ENCODE measurements around the gene ASTN2.
A peak's percentile ranks its signal among the peaks of the same experiment; 100 is the strongest.
"Not testable (repeated sequence)": the region's sequence is repeated elsewhere in the genome, so short reads cannot be mapped to it uniquely, and the experiment has no call there.

Gene ASTN2

GRCh38 chr9:116717150-116717549, 697.7 kb downstream of the ASTN2 start:
- no peak for ATAC-seq

- ATAC-seq, result no peak
Measured at GRCh38 chr9:116716438-116716837, 698.4 kb downstream of the ASTN2 start.

- ATAC-seq, result no peak
Measured at GRCh38 chr9:116715751-116716150, 699.1 kb downstream of the ASTN2 start.

GRCh38 chr9:116713271-116713670, 701.6 kb downstream of the ASTN2 start:
- ATAC-seq, result no peak

- ATAC-seq, result no peak
Measured at GRCh38 chr9:116712781-116713180, 702.1 kb downstream of the ASTN2 start.

GRCh38 chr9:116706310-116707290, 708.3 kb downstream of the ASTN2 start:
- ATAC-seq, result no peak

- ATAC-seq, result no peak
Measured at GRCh38 chr9:116705531-116705930, 709.3 kb downstream of the ASTN2 start.

- no peak for ATAC-seq
Measured at GRCh38 chr9:116704470-116704869, 710.4 kb downstream of the ASTN2 start.

GRCh38 chr9:116703634-116704033, 711.2 kb downstream of the ASTN2 start:
- no peak for ATAC-seq

GRCh38 chr9:116701940-116702642, 712.8 kb downstream of the ASTN2 start:
- peak in 1 of 2 donors; percentile 42 for ATAC-seq

- peak; percentile 40 to 55 for ATAC-seq
Measured at GRCh38 chr9:116700882-116701865, 713.7 kb downstream of the ASTN2 start.

- no peak for ATAC-seq
Measured at GRCh38 chr9:116700279-116700678, 714.6 kb downstream of the ASTN2 start.

GRCh38 chr9:116697887-116698286, 717.0 kb downstream of the ASTN2 start:
- ATAC-seq, result no peak

- ATAC-seq, result peak in 1 of 2 donors; percentile 34
Measured at GRCh38 chr9:116697362-116697761, 717.5 kb downstream of the ASTN2 start.

- ATAC-seq, result no peak
Measured at GRCh38 chr9:116695438-116695837, 719.4 kb downstream of the ASTN2 start.

GRCh38 chr9:116694785-116695291, 720.0 kb downstream of the ASTN2 start:
- peak in 1 of 2 donors; percentile 5 for ATAC-seq

- peak; percentile 23 to 25 for ATAC-seq
Measured at GRCh38 chr9:116693233-116693731, 721.6 kb downstream of the ASTN2 start.

- no peak for ATAC-seq
Measured at GRCh38 chr9:116692616-116693015, 722.2 kb downstream of the ASTN2 start.

- no peak for ATAC-seq
Measured at GRCh38 chr9:116691607-116692006, 723.2 kb downstream of the ASTN2 start.

- not testable (repeated sequence) for ATAC-seq
Measured at GRCh38 chr9:116690805-116691204, 724.1 kb downstream of the ASTN2 start.

- ATAC-seq, result no peak
Measured at GRCh38 chr9:116689486-116690032, 725.3 kb downstream of the ASTN2 start.

All from activated CD4-positive, CD25-positive, alpha-beta regulatory T cell treated with anti-CD3 and anti-CD28 coated beads, Interleukin-2, amount 50 U/mL, for 24 hours (primary cell).